Stimulated activated CD8-positive, alpha-beta memory T cell treated with anti-CD3 and anti-CD28 coated beads, Interleukin-15, amount 100 ng/mL, for 1 hour (primary cell): Measurements from ENCODE around the gene RBM4.

Source experiments
- DNase-seq: peaks from one replicate; pipeline ENCODE4 v3.0.0-alpha.2; 2020; ENCODE audit warnings: low read depth

The RBM4 gene

GRCh38 chr11:66653123-66653522 lies 14.6 kb downstream of the RBM4 start:
- no peak for DNase-seq

GRCh38 chr11:66659763-66660162 lies 21.3 kb downstream of the RBM4 start:
- DNase-seq = no peak

GRCh38 chr11:66663741-66664296 lies 25.3 kb downstream of the RBM4 start:
- DNase-seq = no peak

GRCh38 chr11:66665369-66665768 lies 26.9 kb downstream of the RBM4 start:
- DNase-seq = no peak

- no peak for DNase-seq
Observed at GRCh38 chr11:66670816-66671215, 32.3 kb downstream of the RBM4 start.

- no peak for DNase-seq
Observed at GRCh38 chr11:66674964-66675602, 36.6 kb downstream of the RBM4 start.

GRCh38 chr11:66676282-66676919 lies 37.9 kb downstream of the RBM4 start:
- DNase-seq = no peak

- DNase-seq = no peak
Observed at GRCh38 chr11:66676931-66677598, 38.6 kb downstream of the RBM4 start.

- peak; percentile 89 for DNase-seq
Observed at GRCh38 chr11:66677599-66678375, 39.3 kb downstream of the RBM4 start, which contains the start of gene RBM4B. RBM4B (minus strand) TSS chr11:66677887; CDS start chr11:66677079, 808 bp downstream.

GRCh38 chr11:66680966-66681645 lies 42.6 kb downstream of the RBM4 start:
- DNase-seq = no peak

GRCh38 chr11:66683877-66684276 lies 45.4 kb downstream of the RBM4 start:
- DNase-seq = no peak

GRCh38 chr11:66684635-66685034 lies 46.1 kb downstream of the RBM4 start:
- DNase-seq = no peak

GRCh38 chr11:66685276-66686099 lies 47.0 kb downstream of the RBM4 start:
- no peak for DNase-seq

GRCh38 chr11:66686100-66686785 lies 47.7 kb downstream of the RBM4 start:
- DNase-seq = no peak

GRCh38 chr11:66686801-66687750 lies 48.6 kb downstream of the RBM4 start:
- DNase-seq = no peak

GRCh38 chr11:66687831-66688281 lies 49.4 kb downstream of the RBM4 start:
- DNase-seq = no peak

- DNase-seq = no peak
Observed at GRCh38 chr11:66688561-66689534, 50.3 kb downstream of the RBM4 start.
